Urinary bladder (tissue), 4 donors: ENCODE data around the gene RABGAP1L. TPM values are rescaled to one million over a fixed set of nuclear protein-coding genes. Genes with fewer than 3 reads are reported as not detected.
A peak's percentile ranks its signal among the peaks of the same experiment; 100 is the strongest.
"Not testable (repeated sequence)": the region's sequence is repeated elsewhere in the genome, so short reads cannot be mapped to it uniquely, and the experiment has no call there.

Source experiments
- DNase-seq: peaks from one replicate; pipeline ENCODE4 v3.0.0-alpha.2; 2015; ENCODE audit errors: extremely low spot score
- H3K27ac ChIP-seq: one replicate; pipeline ENCODE4 v1.5.1; 2013; ENCODE audit warnings: low read depth, mild to moderate bottlenecking, moderate library complexity
- H3K36me3 ChIP-seq: one replicate; pipeline ENCODE4 v1.6.1; 2013; ENCODE audit warnings: mild to moderate bottlenecking, moderate library complexity; ENCODE audit not compliant: insufficient read depth
- H3K4me1 ChIP-seq: one replicate; pipeline ENCODE4 v1.6.1; 2013; ENCODE audit warnings: mild to moderate bottlenecking, moderate library complexity; ENCODE audit not compliant: insufficient read depth
- H3K4me3 ChIP-seq: one replicate; pipeline ENCODE4 v1.5.1; 2013; ENCODE audit warnings: low read depth, low read length
- WGBS: extraction: QIAGEN DNeasy Blood & Tissue Kit; methylation state at CpG from one replicate; pipeline ENCODE4 v1.1.7; 2013; 5-methylcytosine and 5-hydroxymethylcytosine counted together
- polyA plus RNA-seq: library from polyadenylated mRNA; stranded (reverse); fragments of 200-250 nt; gene quantifications from one replicate; pipeline ENCODE4 v1.2.3, GENCODE V29; 2013
- total RNA-seq: library from RNA; depleted of rRNA; stranded (reverse); fragments of >200 nt; gene quantifications from one replicate; pipeline ENCODE4 v1.2.3, GENCODE V29; 2014
- donor health status: healthy with polysubstance abuse.
- donor health status: healthy.

Gene RABGAP1L
- total and polyA plus RNA-seq, 2 donors, result 14.5 to 102 TPM

DNA sequence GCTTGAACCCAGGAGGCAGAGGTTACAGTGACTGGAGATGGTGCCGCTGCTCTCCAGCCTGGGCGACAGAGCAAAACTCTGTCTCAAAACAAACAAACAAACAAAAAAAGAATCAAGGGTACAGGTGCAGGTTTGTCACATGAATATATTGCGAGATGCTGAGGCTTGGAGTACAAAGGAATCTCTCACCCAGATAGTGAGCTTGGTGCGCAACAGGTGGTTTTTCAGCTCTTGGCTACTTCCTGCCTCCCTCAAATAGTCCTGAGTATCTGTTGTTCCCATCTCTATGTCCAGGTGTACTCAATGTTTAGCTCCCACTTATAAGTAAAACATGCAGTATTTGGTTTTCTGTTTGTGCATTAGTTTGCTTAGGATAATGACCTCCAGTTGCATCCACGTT is 666.5 kb downstream of the RABGAP1L start:
- 93% methylated on average over 5 of the region's 5 CpGs for WGBS
- Histone ChIP-seq H3K4me1 (no peaks in the 10 kb centered on the region), H3K36me3 (no peaks in the 10 kb centered on the region), H3K27ac (no peak overlapping the region), H3K4me3 (no peak overlapping the region)
- DNase-seq, result no peak

DNA sequence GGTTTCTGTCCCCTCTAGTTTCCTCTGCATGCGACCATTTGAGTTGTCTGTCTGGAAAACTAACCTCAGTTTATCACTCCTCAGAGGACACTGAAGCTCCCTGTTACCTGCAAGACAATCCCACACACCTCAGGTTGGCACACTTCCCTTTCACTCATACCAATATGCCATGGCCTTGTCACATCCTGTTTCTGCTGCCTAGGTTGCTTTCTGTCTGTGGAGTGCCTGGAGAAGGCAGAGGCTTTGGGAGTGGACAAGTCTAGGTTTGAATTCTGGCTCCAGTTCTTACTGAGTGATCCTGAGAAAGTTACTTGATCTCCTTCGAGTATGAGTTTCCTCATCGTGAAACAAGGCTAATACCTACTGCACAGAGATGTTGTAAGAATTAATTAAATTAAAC is 668.9 kb downstream of the RABGAP1L start:
- DNase-seq, result no peak
- WGBS, result 87% methylated on average over 3 of the region's 3 CpGs
- no peak overlapping the region for H3K27ac ChIP-seq

DNA sequence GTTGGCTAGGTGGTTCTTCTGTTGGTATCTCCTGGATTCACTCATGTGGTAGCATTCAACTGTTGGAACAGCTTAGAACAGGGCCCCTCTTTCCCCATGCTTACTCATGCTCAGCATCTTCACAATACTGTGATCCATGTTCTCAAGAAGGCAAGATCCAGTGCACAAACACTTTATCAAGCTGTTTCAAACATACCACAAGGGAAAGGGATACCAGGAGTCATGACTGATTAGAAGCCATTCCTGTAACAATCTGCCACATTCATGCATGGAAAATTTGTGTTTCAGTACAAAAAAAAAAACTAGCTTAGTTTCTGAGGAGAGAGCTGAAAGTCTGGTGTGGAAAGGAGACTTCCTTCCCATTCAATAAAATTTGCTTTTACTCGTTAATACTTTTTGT is 670.7 kb downstream of the RABGAP1L start:
- Histone ChIP-seq H3K4me3 (no peak overlapping the region), H3K4me1 (no peaks in the 10 kb centered on the region), H3K36me3 (no peaks in the 10 kb centered on the region), H3K27ac (no peak overlapping the region)
- no peak for DNase-seq
- WGBS, result 96% methylated on average over 1 of the region's 1 CpG

More for the DNA sequence above, 668.9 kb downstream of the RABGAP1L start:
- H3K4me3 ChIP-seq, result no peak overlapping the region
- no peaks in the 10 kb centered on the region for H3K4me1 ChIP-seq
- H3K36me3 ChIP-seq, result no peaks in the 10 kb centered on the region

DNA sequence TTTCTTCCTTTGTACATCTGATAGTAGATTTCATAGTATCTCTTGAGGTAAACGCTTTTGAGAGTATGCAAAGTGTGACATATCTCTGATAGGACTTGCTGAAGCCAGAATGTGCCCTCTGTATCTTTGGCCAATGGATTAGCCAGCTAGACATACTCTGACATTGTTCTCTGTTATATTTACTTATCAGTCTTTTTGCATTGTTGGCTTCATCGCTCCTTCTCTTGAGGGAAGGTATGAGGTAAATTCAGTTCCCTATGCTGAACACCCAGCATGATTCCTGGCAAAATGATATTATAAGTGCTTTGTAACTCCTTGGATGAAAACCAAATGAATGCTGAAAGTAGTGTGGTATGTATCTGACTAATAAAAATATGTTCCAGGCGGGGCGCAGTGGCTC is 677.2 kb downstream of the RABGAP1L start:
- no peak for DNase-seq
- Histone ChIP-seq H3K36me3 (no peaks in the 10 kb centered on the region), H3K4me3 (no peak overlapping the region), H3K27ac (no peak overlapping the region), H3K4me1 (no peaks in the 10 kb centered on the region)
- 91% methylated on average over 4 of the region's 4 CpGs for WGBS

DNA sequence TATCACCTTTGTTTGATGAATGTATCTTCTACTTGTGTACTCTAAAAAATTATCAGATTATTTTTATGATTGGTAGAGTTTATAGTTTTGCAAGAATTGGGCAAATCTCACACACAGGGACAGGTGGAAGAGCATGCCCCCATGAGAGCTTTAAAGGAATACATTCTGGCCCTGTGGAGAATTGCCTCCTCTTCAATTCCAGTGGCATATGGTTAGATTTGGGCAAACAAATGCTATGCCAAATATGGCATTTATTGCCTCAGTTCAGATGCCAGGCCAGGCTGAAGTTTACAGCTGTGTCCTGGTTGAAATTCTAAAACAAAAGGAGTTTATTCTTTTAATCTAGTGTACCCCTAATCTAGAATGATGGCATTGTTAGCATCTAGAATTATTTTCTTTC is 678.1 kb downstream of the RABGAP1L start:
- Histone ChIP-seq H3K4me1 (no peaks in the 10 kb centered on the region), H3K4me3 (no peak overlapping the region), H3K36me3 (no peaks in the 10 kb centered on the region), H3K27ac (no peak overlapping the region)
- DNase-seq, result no peak

DNA sequence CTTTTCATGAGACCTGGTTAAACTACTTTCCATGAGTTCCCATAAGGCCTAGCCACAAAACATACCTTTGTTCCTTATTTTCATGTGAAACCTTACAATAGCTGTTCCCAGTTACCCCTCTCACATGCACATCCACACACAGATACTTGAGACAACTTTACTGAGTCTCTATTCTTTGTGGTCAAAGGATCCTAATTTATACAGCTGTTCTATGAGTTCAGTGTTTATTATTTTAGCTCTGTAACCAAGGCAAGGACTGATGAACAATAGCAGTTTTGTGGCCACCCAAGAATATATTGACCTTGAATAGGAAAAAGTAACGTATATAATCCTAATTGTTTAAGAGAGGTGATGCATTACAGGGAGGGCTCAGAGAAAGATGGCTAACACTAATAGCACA is 679.9 kb downstream of the RABGAP1L start:
- 91% methylated on average over 1 of the region's 1 CpG for WGBS
- DNase-seq, result no peak

DNA sequence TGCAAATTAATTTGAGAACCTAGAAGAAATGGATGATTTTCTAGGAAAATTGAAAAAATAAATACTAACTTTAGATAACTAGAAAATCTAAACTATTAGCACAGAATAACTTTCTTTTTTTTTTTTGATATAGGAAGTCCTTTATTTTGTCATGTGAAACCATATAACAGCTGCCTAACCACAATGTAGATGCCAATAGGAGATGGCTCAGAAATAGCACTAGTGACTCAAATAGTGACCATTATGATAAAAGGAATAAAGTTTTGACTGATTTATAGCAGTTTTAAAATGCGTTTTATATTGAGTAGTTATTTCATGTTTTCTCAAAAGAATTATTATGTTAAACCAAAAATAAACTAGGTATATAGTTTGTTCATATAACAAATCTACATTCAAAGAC is 682.4 kb downstream of the RABGAP1L start:
- Histone ChIP-seq H3K27ac (no peak overlapping the region), H3K36me3 (no peaks in the 10 kb centered on the region), H3K4me3 (no peak overlapping the region), H3K4me1 (no peaks in the 10 kb centered on the region)
- DNase-seq, result no peak
- WGBS, result 31% methylated on average over 1 of the region's 1 CpG

More for the DNA sequence above, 679.9 kb downstream of the RABGAP1L start:
- Histone ChIP-seq H3K4me1 (no peaks in the 10 kb centered on the region), H3K4me3 (no peak overlapping the region), H3K27ac (no peak overlapping the region), H3K36me3 (no peaks in the 10 kb centered on the region)

DNA sequence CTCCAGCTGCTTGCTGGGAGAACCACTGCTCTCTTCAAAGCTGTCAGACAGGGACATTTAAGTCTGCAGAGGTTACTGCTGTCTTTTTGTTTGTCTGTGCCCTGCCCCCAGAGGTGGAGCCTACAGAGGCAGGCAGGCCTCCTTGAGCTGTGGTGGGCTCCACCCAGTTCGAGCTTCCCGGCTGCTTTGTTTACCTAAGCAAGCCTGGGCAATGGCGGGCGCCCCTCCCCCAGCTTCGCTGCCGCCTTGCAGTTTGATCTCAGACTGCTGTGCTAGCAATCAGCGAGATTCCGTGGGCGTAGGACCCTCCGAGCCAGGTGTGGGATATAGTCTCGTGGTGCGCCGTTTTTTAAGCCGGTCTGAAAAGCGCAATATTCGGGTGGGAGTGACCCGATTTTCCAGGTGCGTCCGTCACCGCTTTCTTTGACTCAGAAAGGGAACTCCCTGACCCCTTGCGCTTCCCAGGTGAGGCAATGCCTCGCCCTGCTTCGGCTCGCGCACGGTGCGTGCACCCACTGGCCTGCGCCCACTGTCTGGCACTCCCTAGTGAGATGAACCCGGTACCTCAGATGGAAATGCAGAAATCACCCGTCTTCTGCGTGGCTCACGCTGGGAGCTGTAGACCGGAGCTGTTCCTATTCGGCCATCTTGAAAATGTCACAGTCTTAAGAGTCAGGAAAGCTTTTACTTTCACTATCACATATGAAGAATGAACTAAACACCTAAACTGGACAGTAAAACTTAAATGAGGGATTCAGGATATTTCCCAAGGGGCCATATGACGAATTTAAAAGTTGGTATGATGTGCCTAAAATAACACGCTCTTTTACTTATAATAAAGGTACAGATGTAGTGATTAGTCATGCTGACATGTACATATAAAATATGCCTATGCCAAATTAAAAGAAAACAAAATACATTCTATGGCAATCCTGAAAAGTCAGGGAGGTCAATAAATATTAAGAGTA is 689.6 kb downstream of the RABGAP1L start:
- H3K36me3 ChIP-seq, H3K4me1 ChIP-seq, DNase-seq, H3K27ac ChIP-seq, H3K4me3 ChIP-seq: not testable (repeated sequence)
- WGBS, result 82% methylated on average over 24 of the region's 36 CpGs

DNA sequence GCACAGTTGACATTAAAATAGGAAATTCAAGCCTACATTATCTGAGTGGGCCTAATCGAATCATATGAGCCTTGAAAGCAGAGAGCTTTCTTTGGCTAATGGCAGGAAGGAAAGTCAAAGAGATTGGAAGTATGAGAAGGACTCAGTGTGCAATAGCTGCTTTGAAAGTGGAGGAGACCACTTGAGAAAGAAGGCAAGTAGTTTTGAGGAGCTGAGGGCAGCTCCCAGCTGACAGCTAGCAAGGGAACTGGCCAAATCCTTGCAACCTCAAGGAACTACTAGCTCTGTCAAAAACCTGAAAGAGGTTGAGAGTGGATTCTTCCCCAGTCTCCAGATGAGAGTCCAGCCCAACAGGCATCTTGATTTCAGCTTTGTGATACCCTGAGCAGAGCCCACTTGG is 691.4 kb downstream of the RABGAP1L start:
- no peaks in the 10 kb centered on the region for H3K4me1 ChIP-seq
- no peaks in the 10 kb centered on the region for H3K36me3 ChIP-seq
- H3K27ac ChIP-seq, result no peak overlapping the region
- H3K4me3 ChIP-seq, result no peak overlapping the region
- 82% methylated on average over 1 of the region's 1 CpG for WGBS
- DNase-seq, result no peak

DNA sequence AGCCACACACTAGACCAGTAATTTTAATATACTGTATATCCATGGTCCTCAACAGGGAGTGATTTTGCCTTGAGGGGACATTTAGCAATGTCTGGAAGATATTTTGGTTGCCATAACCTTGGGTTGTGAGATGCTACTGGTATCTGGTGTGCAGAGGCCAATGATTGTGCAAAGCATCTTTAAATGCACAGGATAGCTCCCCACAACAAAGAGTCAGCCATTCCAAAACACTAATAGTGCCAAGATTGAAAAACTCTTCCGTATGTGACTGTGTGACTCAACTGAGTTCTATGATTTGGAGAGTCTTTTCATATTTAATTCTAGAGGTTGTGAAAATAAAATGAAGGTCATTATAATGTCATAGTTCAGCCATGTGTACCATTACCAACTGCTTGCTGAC is 699.0 kb downstream of the RABGAP1L start:
- WGBS, result 88% methylated on average over 1 of the region's 1 CpG
- Histone ChIP-seq H3K27ac (no peak overlapping the region), H3K36me3 (no peaks in the 10 kb centered on the region), H3K4me1 (no peaks in the 10 kb centered on the region), H3K4me3 (no peak overlapping the region)
- DNase-seq, result no peak

DNA sequence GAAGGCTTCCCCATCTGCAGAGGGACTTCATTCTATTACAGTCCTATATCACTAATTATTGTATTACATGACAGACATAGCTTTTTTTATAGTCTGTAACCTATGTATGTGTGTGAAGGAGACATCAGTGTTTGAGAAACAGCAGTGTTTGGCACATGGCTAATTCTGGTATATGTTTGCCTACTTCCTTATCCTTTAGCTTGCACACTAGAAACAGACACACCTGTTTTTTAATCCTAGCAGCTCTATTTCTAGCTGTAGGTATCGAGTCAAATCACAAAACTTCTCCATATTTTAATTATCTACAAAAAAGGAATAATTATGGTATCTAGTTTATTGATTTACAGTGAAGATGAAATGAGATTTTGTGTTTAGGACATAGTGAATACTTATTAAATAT is 711.0 kb downstream of the RABGAP1L start:
- H3K4me3 ChIP-seq, result no peak overlapping the region
- H3K27ac ChIP-seq, result no peak overlapping the region
- H3K36me3 ChIP-seq, result no peaks in the 10 kb centered on the region
- WGBS, result 95% methylated on average over 1 of the region's 1 CpG
- no peak for DNase-seq
- no peaks in the 10 kb centered on the region for H3K4me1 ChIP-seq

DNA sequence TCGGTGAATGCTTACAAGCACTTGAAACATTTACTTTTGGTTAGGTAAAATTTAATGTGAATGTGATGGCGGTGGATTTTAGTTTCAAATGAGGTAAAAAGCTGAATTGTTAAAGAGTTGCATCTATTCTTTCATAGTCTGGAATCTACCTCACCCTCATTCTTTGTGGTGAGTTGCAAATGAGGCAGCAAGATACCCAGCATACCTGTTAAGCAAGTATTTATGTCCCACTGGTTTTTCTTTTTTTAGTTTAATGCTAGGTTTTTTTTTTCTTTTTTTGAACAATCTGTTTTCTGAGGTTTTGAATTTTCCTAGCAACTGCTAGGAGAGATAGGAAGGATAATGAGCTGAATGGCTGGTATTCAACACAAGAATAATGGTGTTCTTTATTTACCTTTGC is 712.6 kb downstream of the RABGAP1L start:
- no peak for DNase-seq
- no peak overlapping the region for H3K4me3 ChIP-seq
- no peaks in the 10 kb centered on the region for H3K36me3 ChIP-seq
- no peak overlapping the region for H3K27ac ChIP-seq
- H3K4me1 ChIP-seq, result no peaks in the 10 kb centered on the region
- WGBS, result 53% methylated on average over 2 of the region's 2 CpGs

DNA sequence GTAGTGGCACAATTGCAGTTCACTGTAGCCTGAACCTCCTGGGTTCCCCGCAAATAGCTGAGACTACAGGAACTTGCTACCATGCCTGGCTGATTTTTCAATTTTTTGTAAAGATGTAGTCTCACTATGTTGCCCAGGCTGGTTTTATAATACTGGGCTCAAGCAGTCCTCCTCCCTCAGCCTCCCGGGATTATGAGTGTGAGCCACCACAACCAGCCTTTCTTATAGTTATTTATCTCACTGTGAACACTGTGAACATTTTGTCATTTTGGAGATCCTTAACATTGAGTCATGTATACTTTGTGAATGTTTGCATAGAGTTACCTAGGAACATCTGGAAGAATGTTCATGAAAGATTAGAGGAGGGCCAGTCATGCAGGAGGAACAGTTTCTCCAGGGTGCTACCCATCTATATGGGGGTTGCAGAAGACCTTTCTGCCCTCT is 713.3 kb downstream of the RABGAP1L start:
- DNase-seq, result no peak
- no peaks in the 10 kb centered on the region for H3K36me3 ChIP-seq
- H3K27ac ChIP-seq, result no peak overlapping the region
- 93% methylated on average over 2 of the region's 2 CpGs for WGBS
- H3K4me1 ChIP-seq, result no peaks in the 10 kb centered on the region
- H3K4me3 ChIP-seq, result no peak overlapping the region

DNA sequence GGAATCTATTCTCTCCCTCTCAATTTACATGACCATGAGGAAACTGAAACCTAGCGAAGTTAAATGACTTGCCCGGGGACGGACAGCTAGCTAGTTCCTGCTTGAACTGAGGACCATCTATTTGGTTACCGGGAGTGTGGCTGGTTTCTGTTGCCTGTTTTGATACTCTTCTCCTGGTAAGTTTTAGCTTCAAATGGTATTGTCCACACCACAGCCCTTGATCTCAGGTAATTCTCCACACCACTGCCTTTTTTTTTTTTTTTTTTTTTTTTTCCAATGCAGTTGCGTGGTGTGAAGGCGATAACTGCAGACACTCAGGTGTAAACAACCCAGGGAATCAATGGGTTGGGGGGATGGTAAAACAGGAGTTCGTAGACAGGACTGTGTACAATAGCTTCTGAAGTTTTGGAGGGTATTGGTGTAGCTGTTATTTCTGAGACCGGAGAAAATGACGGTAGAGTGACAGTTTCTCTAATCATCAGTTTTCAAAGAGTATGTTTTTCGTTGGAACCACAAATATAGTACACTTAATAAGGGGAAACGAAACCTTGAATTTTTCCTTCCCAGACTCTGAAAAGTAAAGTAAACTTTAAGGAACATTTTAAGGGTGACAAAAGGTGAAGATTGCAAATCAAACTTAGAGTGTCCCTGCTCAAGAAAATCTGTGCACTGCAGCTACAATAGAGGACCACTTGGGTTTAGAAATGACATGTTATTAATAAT is 715.2 kb downstream of the RABGAP1L start:
- 56% methylated on average over 11 of the region's 11 CpGs for WGBS
- no peaks in the 10 kb centered on the region for H3K36me3 ChIP-seq
- no peaks in the 10 kb centered on the region for H3K4me1 ChIP-seq
- H3K27ac ChIP-seq, result no peak overlapping the region
- no peak for DNase-seq
- H3K4me3 ChIP-seq, result peak overlapping the region; percentile 12
